G401.6 (cell line): ENCODE data around the gene MAPT.
A peak's percentile ranks its signal among the peaks of the same experiment; 100 is the strongest.
"Not testable (repeated sequence)": the region's sequence is repeated elsewhere in the genome, so short reads cannot be mapped to it uniquely, and the experiment has no call there.

ENCODE experiments used
- FAIRE-seq: peaks from 2 replicates; lab custom pipeline; 2012; peaks lifted over from hg19 to GRCh38; lab: Jason Lieb, UNC

The MAPT gene

GRCh38 chr17:45994987-45995386, 100.6 kb downstream of the MAPT start:
- no peak for FAIRE-seq

GRCh38 chr17:45995627-45996270, 101.4 kb downstream of the MAPT start:
- no peak for FAIRE-seq

GRCh38 chr17:45996282-45996937, 102.1 kb downstream of the MAPT start:
- no peak for FAIRE-seq

GRCh38 chr17:45997166-45997565, 102.8 kb downstream of the MAPT start:
- no peak for FAIRE-seq

DNA sequence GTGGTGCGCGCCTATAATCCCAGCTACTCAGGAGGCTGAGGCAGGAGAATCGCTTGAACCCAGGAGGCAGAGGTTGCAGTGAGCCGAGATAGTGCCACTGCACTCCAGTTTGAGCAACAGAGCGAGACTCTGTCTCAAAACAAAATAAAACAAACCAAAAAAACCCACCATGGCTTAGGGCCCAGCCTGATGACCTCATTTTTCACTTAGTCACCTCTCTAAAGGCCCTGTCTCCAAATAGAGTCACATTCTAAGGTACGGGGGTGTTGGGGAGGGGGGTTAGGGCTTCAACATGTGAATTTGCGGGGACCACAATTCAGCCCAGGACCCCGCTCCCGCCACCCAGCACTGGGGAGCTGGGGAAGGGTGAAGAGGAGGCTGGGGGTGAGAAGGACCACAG, 103.3 kb downstream of the MAPT start:
- no peak for FAIRE-seq

DNA sequence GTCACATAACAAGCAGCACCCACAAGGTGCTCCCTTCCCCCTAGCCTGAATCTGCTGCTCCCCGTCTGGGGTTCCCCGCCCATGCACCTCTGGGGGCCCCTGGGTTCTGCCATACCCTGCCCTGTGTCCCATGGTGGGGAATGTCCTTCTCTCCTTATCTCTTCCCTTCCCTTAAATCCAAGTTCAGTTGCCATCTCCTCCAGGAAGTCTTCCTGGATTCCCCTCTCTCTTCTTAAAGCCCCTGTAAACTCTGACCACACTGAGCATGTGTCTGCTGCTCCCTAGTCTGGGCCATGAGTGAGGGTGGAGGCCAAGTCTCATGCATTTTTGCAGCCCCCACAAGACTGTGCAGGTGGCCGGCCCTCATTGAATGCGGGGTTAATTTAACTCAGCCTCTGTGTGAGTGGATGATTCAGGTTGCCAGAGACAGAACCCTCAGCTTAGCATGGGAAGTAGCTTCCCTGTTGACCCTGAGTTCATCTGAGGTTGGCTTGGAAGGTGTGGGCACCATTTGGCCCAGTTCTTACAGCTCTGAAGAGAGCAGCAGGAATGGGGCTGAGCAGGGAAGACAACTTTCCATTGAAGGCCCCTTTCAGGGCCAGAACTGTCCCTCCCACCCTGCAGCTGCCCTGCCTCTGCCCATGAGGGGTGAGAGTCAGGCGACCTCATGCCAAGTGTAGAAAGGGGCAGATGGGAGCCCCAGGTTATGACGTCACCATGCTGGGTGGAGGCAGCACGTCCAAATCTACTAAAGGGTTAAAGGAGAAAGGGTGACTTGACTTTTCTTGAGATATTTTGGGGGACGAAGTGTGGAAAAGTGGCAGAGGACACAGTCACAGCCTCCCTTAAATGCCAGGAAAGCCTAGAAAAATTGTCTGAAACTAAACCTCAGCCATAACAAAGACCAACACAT, 104.9 kb downstream of the MAPT start, which contains the start of gene STH:
STH (plus strand) TSS at position 264 of the 913 bp plus-strand sequence; CDS start at position 294, 30 bp downstream.
- FAIRE-seq: no peak

DNA sequence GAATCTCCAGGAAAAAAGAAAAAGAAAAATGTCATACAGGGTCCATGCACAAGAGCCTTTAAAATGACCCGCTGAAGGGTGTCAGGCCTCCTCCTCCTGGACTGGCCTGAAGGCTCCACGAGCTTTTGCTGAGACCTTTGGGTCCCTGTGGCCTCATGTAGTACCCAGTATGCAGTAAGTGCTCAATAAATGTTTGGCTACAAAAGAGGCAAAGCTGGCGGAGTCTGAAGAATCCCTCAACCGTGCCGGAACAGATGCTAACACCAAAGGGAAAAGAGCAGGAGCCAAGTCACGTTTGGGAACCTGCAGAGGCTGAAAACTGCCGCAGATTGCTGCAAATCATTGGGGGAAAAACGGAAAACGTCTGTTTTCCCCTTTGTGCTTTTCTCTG, 105.5 kb downstream of the MAPT start:
- FAIRE-seq: no peak

DNA sequence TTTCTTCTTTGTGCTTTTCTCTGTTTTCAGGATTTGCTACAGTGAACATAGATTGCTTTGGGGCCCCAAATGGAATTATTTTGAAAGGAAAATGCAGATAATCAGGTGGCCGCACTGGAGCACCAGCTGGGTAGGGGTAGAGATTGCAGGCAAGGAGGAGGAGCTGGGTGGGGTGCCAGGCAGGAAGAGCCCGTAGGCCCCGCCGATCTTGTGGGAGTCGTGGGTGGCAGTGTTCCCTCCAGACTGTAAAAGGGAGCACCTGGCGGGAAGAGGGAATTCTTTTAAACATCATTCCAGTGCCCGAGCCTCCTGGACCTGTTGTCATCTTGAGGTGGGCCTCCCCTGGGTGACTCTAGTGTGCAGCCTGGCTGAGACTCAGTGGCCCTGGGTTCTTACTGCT, 105.9 kb downstream of the MAPT start:
- no peak for FAIRE-seq

- FAIRE-seq: no peak
Measured at GRCh38 chr17:46000757-46001156, 106.4 kb downstream of the MAPT start.

GRCh38 chr17:46001390-46002310, 107.3 kb downstream of the MAPT start:
- FAIRE-seq: no peak

GRCh38 chr17:46002311-46002972, 108.1 kb downstream of the MAPT start:
- peak; percentile 95 for FAIRE-seq

DNA sequence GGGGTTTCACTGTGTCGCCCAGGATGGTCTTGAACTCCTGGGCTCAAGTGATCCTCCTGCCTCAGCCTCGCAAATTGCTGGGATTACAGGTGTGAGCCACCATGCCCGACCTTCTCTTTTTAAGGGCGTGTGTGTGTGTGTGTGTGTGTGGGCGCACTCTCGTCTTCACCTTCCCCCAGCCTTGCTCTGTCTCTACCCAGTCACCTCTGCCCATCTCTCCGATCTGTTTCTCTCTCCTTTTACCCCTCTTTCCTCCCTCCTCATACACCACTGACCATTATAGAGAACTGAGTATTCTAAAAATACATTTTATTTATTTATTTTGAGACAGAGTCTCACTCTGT, 108.6 kb downstream of the MAPT start:
- FAIRE-seq: no peak

GRCh38 chr17:46003907-46004748, 109.8 kb downstream of the MAPT start:
- FAIRE-seq: no peak

DNA sequence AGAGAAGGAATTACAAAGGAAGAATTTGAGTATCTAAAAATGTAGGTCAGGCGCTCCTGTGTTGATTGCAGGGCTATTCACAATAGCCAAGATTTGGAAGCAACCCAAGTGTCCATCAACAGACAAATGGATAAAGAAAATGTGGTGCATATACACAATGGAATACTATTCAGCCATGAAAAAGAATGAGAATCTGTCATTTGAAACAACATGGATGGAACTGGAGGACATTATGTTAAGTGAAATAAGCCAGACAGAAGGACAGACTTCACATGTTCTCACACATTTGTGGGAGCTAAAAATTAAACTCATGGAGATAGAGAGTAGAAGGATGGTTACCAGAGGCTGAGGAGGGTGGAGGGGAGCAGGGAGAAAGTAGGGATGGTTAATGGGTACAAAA, 111.7 kb downstream of the MAPT start:
- not testable (repeated sequence) for FAIRE-seq

DNA sequence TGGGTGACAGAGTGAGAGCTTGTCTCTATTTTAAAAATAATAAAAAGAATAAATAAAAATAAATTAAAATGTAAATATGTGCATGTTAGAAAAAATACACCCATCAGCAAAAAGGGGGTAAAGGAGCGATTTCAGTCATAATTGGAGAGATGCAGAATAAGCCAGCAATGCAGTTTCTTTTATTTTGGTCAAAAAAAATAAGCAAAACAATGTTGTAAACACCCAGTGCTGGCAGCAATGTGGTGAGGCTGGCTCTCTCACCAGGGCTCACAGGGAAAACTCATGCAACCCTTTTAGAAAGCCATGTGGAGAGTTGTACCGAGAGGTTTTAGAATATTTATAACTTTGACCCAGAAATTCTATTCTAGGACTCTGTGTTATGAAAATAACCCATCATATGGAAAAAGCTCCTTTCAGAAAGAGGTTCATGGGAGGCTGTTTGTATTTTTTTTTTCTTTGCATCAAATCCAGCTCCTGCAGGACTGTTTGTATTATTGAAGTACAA, 113.2 kb downstream of the MAPT start:
- no peak for FAIRE-seq

DNA sequence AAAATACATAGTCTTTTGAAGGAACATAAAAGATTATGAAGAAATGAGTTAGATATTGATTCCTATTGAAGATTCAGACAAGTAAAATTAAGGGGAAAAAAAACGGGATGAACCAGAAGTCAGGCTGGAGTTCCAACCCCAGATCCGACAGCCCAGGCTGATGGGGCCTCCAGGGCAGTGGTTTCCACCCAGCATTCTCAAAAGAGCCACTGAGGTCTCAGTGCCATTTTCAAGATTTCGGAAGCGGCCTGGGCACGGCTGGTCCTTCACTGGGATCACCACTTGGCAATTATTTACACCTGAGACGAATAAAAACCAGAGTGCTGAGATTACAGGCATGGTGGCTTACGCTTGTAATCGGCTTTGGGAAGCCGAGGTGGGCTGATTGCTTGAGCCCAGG, 114.2 kb downstream of the MAPT start:
- no peak for FAIRE-seq

- FAIRE-seq: no peak
Measured at GRCh38 chr17:46009681-46010596, 115.6 kb downstream of the MAPT start.

GRCh38 chr17:46010597-46011186, 116.3 kb downstream of the MAPT start:
- no peak for FAIRE-seq
